Measurements from ENCODE around the gene DNAH17. TPM values are rescaled to one million over a fixed set of nuclear protein-coding genes. Genes with fewer than 3 reads are reported as not detected.

DNAH17 gene
- total RNA-seq, 3 donors from 2014 or later (not counting 1 experiment from before 2014, with no cell fraction given): 0.16 to 0.25 (median 0.24) TPM

DNA sequence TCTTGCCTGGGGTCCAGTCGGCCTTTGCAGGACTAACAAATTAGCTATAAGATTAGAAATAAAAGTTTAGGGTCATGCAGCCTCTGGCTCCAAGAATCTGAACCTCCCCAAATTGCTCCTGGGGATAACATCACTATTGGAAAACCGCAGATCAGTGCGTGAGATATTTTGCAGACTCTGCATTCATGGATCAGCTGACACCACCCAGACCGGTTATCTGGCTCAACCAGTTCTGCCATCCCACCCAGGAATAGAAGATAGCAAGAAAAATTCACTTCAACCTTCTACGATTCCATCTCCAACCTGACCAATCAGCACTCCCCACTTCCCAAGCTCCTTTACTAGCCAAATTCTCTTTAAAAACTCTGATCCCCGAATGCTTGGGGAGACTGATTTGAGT lies 203.0 kb downstream of the DNAH17 start:
- WGBS (ENCODE audit: insufficient coverage): 70% methylated on average over 6 of the region's 6 CpGs
- H3K4me3 Mint-ChIP-seq: no peak overlapping the region
- ATAC-seq: no peak
- DNase-seq: no peak
- no peaks in the 10 kb centered on the region for H3K9me3 Mint-ChIP-seq
- Histone ChIP-seq H3K4me3 (ENCODE audit: low read length) (no peak overlapping the region), H3K36me3 (ENCODE audit: control insufficient read depth, insufficient read depth, low read length) (no peaks in the 10 kb centered on the region), H3K9me3 (ENCODE audit: control insufficient read depth, insufficient read depth, low read length) (no peaks in the 10 kb centered on the region), H3K4me1 (ENCODE audit: control insufficient read depth, insufficient read depth, low read length) (peaks cover 13% of the 10 kb centered on the region), H3K27ac (ENCODE audit: low read length) (no peak overlapping the region), H3K27me3 (ENCODE audit: control insufficient read depth, insufficient read depth, low read length) (no peaks in the 10 kb centered on the region)
- TF ChIP-seq, protein P1, sequence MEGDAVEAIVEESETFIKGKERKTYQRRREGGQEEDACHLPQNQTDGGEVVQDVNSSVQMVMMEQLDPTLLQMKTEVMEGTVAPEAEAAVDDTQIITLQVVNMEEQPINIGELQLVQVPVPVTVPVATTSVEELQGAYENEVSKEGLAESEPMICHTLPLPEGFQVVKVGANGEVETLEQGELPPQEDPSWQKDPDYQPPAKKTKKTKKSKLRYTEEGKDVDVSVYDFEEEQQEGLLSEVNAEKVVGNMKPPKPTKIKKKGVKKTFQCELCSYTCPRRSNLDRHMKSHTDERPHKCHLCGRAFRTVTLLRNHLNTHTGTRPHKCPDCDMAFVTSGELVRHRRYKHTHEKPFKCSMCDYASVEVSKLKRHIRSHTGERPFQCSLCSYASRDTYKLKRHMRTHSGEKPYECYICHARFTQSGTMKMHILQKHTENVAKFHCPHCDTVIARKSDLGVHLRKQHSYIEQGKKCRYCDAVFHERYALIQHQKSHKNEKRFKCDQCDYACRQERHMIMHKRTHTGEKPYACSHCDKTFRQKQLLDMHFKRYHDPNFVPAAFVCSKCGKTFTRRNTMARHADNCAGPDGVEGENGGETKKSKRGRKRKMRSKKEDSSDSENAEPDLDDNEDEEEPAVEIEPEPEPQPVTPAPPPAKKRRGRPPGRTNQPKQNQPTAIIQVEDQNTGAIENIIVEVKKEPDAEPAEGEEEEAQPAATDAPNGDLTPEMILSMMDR (IDR thresholded peaks at IDR 0.05): no peak
- H3K36me3 Mint-ChIP-seq: no peaks in the 10 kb centered on the region
- no peak overlapping the region for H3K27ac Mint-ChIP-seq
- peaks cover 5% of the 10 kb centered on the region in 2 donors for H3K4me1 Mint-ChIP-seq
- H3K27me3 Mint-ChIP-seq (ENCODE audit: low read depth in 2 of 2): no peaks in the 10 kb centered on the region
- intact Hi-C loops (cut with micrococcal nuclease): no loop called here

Other genes starting within 250 kb of the DNAH17 start
- gene SOCS3, start 217.3 kb downstream of the DNAH17 start, total RNA-seq: 10 to 100 TPM; 39.0 to 47.9 (median 43.6) TPM
- gene PGS1, start 198.7 kb downstream of the DNAH17 start, total RNA-seq: 10 to 100 TPM; 47.9 to 53.6 (median 48.3) TPM
- gene CYTH1, start 204.9 kb upstream of the DNAH17 start, total RNA-seq: 100 to 1,000 TPM; 437 to 514 (median 457) TPM